ENCODE measurements around the gene SPTB. TPM values are rescaled to one million over a fixed set of nuclear protein-coding genes. Genes with fewer than 3 reads are reported as not detected.

The SPTB gene
- polyA plus RNA-seq, 1 donor (not counting 4 experiments of a cell fraction or from before 2014, with no cell fraction given): not detected

GRCh38 chr14:64845878-64846277 is 33.8 kb downstream of the SPTB start:
- Histone ChIP-seq H3K4me1 (ENCODE audit: control insufficient read depth, extremely low read depth, insufficient read depth, low read length) (no peaks in the 10 kb centered on the region), H3K27me3 (ENCODE audit: control insufficient read depth, extremely low read depth, insufficient read depth, low read length) (peaks cover 72% of the 10 kb centered on the region), H3K4me3 (ENCODE audit: control insufficient read depth in 2 of 3, extremely low read depth in 1 of 3, insufficient read depth in 2 of 3, low read depth in 1 of 3, low read length in 3 of 3) (no peak overlapping the region), H3K9me1 (ENCODE audit: control insufficient read depth, extremely low read depth, insufficient read depth, low read length) (no peaks in the 10 kb centered on the region), H3K9me3 (ENCODE audit: control insufficient read depth, low read depth, low read length) (no peaks in the 10 kb centered on the region), H2AFZ (ENCODE audit: control insufficient read depth, low read length) (no peak overlapping the region), H3K79me2 (ENCODE audit: control insufficient read depth, insufficient read depth, low read length) (no peaks in the 10 kb centered on the region), H3K27ac (ENCODE audit: control insufficient read depth, insufficient read depth, low read length) (no peak overlapping the region), H4K20me1 (ENCODE audit: control insufficient read depth, extremely low read depth, insufficient read depth, low read length) (no peaks in the 10 kb centered on the region), H3K36me3 (ENCODE audit: control insufficient read depth in 2 of 2, extremely low read depth in 1 of 2, insufficient read depth in 2 of 2, low read length in 2 of 2) (no peaks in the 10 kb centered on the region), H3K4me2 (ENCODE audit: control insufficient read depth, extremely low read depth, insufficient read depth, low read depth, low read length) (no peak overlapping the region), H3K9ac (ENCODE audit: control insufficient read depth, extremely low read depth, insufficient read depth, low read length) (no peak overlapping the region)
- no peak for FAIRE-seq
- TF ChIP-seq EZH2 (IDR thresholded peaks at IDR 0.05; ENCODE audit: low read length) (no peak), CTCF (optimal IDR thresholded peaks at IDR 0.05 in 1 of 3, IDR thresholded peaks at IDR 0.05 in 1 of 3, conservative IDR thresholded peaks at IDR 0.05 in 1 of 3; ENCODE audit: extremely low read depth in 1 of 3, insufficient read depth in 2 of 3, low read length in 3 of 3) (no peak)
- DNase-seq (ENCODE audit: low read depth, low spot score): no peak
- dilution Hi-C loops (cut with MboI; ENCODE audit: extremely low pct_ligation_motif_present, low sequenced_read_pairs): no loop called here

DNA sequence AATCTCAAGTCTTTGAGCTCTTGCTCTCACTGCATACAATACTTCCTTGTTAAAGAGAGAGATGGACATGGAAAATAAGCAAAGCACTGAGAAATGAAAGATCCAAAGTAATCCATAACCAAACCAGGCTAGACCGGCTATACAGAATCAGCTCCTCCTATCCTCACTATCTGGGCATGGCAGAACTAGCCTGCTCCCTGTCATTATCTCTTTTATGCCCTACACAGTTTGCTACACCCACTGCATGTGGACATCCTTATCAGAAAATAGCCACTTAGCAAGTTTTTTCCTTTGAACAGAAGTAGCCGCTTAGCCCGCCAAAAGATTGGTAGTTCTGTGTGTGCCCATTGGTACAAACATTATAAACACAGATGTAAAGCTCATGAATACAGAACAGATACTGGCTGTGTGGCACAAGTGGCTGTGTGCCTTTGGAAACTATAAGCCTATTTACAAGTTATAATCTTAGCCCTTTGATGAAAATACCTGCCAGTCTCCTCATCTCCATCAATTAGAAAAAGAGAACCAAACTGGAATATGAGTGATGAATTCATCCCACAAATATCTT is 34.7 kb downstream of the SPTB start:
- FAIRE-seq: no peak
- peaks cover 68% of the 10 kb centered on the region for H3K27me3 ChIP-seq (ENCODE audit: control insufficient read depth, extremely low read depth, insufficient read depth, low read length)
- no peak for DNase-seq (ENCODE audit: low read depth, low spot score)
- no peaks in the 10 kb centered on the region for H3K4me1 ChIP-seq (ENCODE audit: control insufficient read depth, extremely low read depth, insufficient read depth, low read length)
- no peaks in the 10 kb centered on the region for H3K9me1 ChIP-seq (ENCODE audit: control insufficient read depth, extremely low read depth, insufficient read depth, low read length)
- H3K4me2 ChIP-seq (ENCODE audit: control insufficient read depth, extremely low read depth, insufficient read depth, low read depth, low read length): no peak overlapping the region
- TF ChIP-seq EZH2 (IDR thresholded peaks at IDR 0.05; ENCODE audit: low read length): no peak
- TF ChIP-seq CTCF (optimal IDR thresholded peaks at IDR 0.05 in 1 of 3, IDR thresholded peaks at IDR 0.05 in 1 of 3, conservative IDR thresholded peaks at IDR 0.05 in 1 of 3; ENCODE audit: extremely low read depth in 1 of 3, insufficient read depth in 2 of 3, low read length in 3 of 3): no peak
- H3K36me3 ChIP-seq (ENCODE audit: control insufficient read depth in 2 of 2, extremely low read depth in 1 of 2, insufficient read depth in 2 of 2, low read length in 2 of 2): no peaks in the 10 kb centered on the region
- no peak overlapping the region for H3K27ac ChIP-seq (ENCODE audit: control insufficient read depth, insufficient read depth, low read length)
- H2AFZ ChIP-seq (ENCODE audit: control insufficient read depth, low read length): no peak overlapping the region
- no peaks in the 10 kb centered on the region for H3K79me2 ChIP-seq (ENCODE audit: control insufficient read depth, insufficient read depth, low read length)
- H3K9ac ChIP-seq (ENCODE audit: control insufficient read depth, extremely low read depth, insufficient read depth, low read length): no peak overlapping the region
- dilution Hi-C loops (cut with MboI; ENCODE audit: extremely low pct_ligation_motif_present, low sequenced_read_pairs): no loop called here
- H4K20me1 ChIP-seq (ENCODE audit: control insufficient read depth, extremely low read depth, insufficient read depth, low read length): no peaks in the 10 kb centered on the region
- no peaks in the 10 kb centered on the region for H3K9me3 ChIP-seq (ENCODE audit: control insufficient read depth, low read depth, low read length)
- H3K4me3 ChIP-seq (ENCODE audit: control insufficient read depth in 2 of 3, extremely low read depth in 1 of 3, insufficient read depth in 2 of 3, low read depth in 1 of 3, low read length in 3 of 3): no peak overlapping the region

All from keratinocyte (primary cell).